Activated naive CD4-positive, alpha-beta T cell treated with anti-CD3 and anti-CD28 coated beads, Interleukin-2, amount 50 U/mL, for 72 hours (primary cell): ENCODE measurements around the gene FBXL15. TPM values are rescaled to one million over a fixed set of nuclear protein-coding genes. Genes with fewer than 3 reads are reported as not detected.
A peak's percentile ranks its signal among the peaks of the same experiment; 100 is the strongest.

ENCODE experiments used
- ATAC-seq, 2 donors: fragments of 150-1000 bp; cut with Tn5 transposase; 2 replicates each; pipeline ENCODE4 v1.10.0; 2021; ENCODE audit warnings: mild to moderate bottlenecking in 2 of 2, moderate library complexity in 2 of 2
- DNase-seq, 2 donors: peaks; one replicate each; pipeline ENCODE4 v3.0.0; 2021 to 2022; ENCODE audit warnings: low spot score in 2 of 2
- H3K27ac Mint-ChIP-seq, 2 donors: one replicate each; pipeline ENCODE4 v1.8.0; 2022; ENCODE audit warnings: mild to moderate bottlenecking in 2 of 2, mixed read lengths in 2 of 2
- H3K36me3 Mint-ChIP-seq, 2 donors: one replicate each; pipeline ENCODE4 v1.8.0; 2022; ENCODE audit warnings: mixed read lengths in 2 of 2
- H3K9me3 Mint-ChIP-seq, 2 donors: one replicate each; pipeline ENCODE4 v1.8.0; 2022; ENCODE audit warnings: mixed read lengths in 2 of 2
- total RNA-seq, 2 donors: library from RNA; stranded (reverse); gene quantifications; one replicate each; pipeline ENCODE4 v1.2.3, GENCODE V29; 2022

Gene FBXL15
- total RNA-seq, 2 donors from 2014 or later: 12.9 to 27.4 TPM

GRCh38 chr10:102395400-102396316, 25.0 kb upstream of the FBXL15 start, which contains the start of gene NFKB2:
Gene NFKB2 (plus strand): TSS chr10:102395705. CDS start chr10:102395960, 255 bp downstream.
- no peaks in the 10 kb centered on the region for H3K9me3 Mint-ChIP-seq
- H3K27ac Mint-ChIP-seq: peak within 1 kb of the TSS; percentile 97
- peaks cover 35 to 42% of the 10 kb centered on the region in 2 donors for H3K36me3 Mint-ChIP-seq
- DNase-seq (peak; percentile 90 to 94), ATAC-seq (peak; percentile 38 to 42)

DNA sequence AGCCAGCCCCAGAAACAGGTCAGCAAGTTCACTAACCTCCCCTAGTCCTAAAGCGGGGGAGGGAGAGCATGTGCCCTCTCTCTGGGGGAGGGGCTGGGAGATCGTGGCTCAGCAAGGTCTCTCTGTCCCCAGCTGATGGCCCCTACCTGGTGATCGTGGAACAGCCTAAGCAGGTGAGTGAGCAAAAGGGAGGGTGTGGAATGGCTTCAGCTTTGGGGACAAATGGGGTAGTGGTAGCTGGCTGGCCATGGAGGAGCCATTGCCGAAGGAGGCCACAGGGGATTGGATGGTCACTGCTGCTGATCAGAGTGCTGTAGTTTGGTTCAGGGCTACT, 24.4 kb upstream of the FBXL15 start:
- ATAC-seq (no peak), DNase-seq (no peak)
- Mint-ChIP-seq H3K27ac (peak overlapping the region; percentile 81 to 97), H3K9me3 (no peaks in the 10 kb centered on the region), H3K36me3 (peaks cover 35 to 42% of the 10 kb centered on the region in 2 donors)

GRCh38 chr10:102396730-102397151, 23.9 kb upstream of the FBXL15 start:
- ATAC-seq (no peak), DNase-seq (no peak)
- peak overlapping the region; percentile 29 to 97 for H3K27ac Mint-ChIP-seq
- peaks cover 35 to 42% of the 10 kb centered on the region in 2 donors for H3K36me3 Mint-ChIP-seq
- no peaks in the 10 kb centered on the region for H3K9me3 Mint-ChIP-seq

DNA sequence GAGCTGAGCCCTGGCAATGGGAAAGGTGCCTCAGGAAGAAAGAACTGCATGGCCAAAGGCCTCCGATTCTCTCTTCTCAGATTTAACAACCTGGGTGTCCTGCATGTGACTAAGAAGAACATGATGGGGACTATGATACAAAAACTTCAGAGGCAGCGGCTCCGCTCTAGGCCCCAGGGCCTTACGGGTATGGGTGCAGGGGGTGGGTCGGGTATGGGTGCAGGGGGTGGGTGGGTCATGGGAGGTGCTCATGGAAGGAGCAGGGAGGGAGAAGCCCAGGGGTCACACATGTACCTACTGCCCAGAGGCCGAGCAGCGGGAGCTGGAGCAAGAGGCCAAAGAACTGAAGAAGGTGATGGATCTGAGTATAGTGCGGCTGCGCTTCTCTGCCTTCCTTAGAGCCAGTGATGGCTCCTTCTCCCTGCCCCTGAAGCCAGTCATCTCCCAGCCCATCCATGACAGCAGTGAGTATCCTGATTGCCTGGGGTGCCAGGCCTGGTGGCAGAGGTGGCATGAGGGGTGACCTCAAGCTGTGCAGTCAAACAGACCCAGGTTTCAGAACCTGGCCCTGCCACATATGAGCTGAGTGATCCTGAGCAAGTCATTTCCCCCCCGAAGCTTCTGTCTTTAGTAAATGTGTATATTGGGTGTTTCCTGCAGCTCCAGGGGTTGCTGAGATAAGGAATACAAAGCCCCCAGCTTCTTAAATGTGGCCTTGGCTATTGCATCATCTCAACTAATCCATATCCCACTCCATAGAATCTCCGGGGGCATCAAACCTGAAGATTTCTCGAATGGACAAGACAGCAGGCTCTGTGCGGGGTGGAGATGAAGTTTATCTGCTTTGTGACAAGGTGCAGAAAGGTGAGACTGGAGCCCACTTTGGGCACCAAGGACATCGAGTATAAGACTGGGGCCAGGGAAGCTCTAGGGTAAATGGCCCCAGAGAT, 23.1 kb upstream of the FBXL15 start:
- Mint-ChIP-seq H3K27ac (peak overlapping the region; percentile 86 to 97), H3K9me3 (no peaks in the 10 kb centered on the region), H3K36me3 (peaks cover 35 to 42% of the 10 kb centered on the region in 2 donors)
- no peak for DNase-seq
- no peak for ATAC-seq

- DNase-seq: no peak
- no peak for ATAC-seq
- Mint-ChIP-seq H3K36me3 (peaks cover 35 to 42% of the 10 kb centered on the region in 2 donors), H3K27ac (peak overlapping the region; percentile 86 to 97), H3K9me3 (no peaks in the 10 kb centered on the region)
These were observed 22.2 kb upstream of the FBXL15 start for GRCh38 chr10:102398172-102399020.

GRCh38 chr10:102399217-102400021, 21.2 kb upstream of the FBXL15 start:
- Mint-ChIP-seq H3K9me3 (no peaks in the 10 kb centered on the region), H3K36me3 (peaks cover 33 to 42% of the 10 kb centered on the region in 2 donors), H3K27ac (peak overlapping the region; percentile 72 to 81)
- DNase-seq (peak; percentile 89 to 92), ATAC-seq (peak; percentile 52 to 65)

GRCh38 chr10:102400076-102400475, 20.6 kb upstream of the FBXL15 start:
- Mint-ChIP-seq H3K36me3 (peaks cover 29 to 37% of the 10 kb centered on the region in 2 donors), H3K9me3 (no peaks in the 10 kb centered on the region)
- ATAC-seq: no peak

GRCh38 chr10:102400598-102401341, 19.9 kb upstream of the FBXL15 start:
- Mint-ChIP-seq H3K36me3 (peaks cover 29 to 34% of the 10 kb centered on the region in 2 donors), H3K9me3 (no peaks in the 10 kb centered on the region), H3K27ac (peak overlapping the region in 1 of 2 donors; percentile 53)
- DNase-seq (no peak), ATAC-seq (no peak)

More at GRCh38 chr10:102400076-102400475, 20.6 kb upstream of the FBXL15 start:
- peak overlapping the region; percentile 72 to 81 for H3K27ac Mint-ChIP-seq
- DNase-seq: peak in 1 of 2 donors; percentile 59

DNA sequence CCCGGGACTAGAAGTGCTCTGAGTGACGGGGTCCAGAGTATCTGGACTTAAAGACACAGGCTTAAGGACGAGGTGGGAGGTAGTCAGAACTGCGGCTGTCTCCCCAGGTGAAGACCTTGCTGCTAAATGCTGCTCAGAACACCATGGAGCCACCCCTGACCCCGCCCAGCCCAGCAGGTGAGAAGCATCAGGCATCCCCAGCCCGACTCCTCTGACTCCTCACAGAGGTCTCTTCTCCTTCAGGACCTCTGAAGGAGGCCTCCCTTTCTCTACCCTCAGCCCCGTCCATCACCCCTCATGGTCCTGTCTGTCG, 19.3 kb upstream of the FBXL15 start:
- Mint-ChIP-seq H3K36me3 (peaks cover 25 to 28% of the 10 kb centered on the region in 2 donors), H3K27ac (peak overlapping the region in 1 of 2 donors; percentile 53), H3K9me3 (no peaks in the 10 kb centered on the region)
- ATAC-seq (no peak), DNase-seq (no peak)

- no peak for DNase-seq
- Mint-ChIP-seq H3K9me3 (no peaks in the 10 kb centered on the region), H3K27ac (peak overlapping the region in 1 of 2 donors; percentile 53), H3K36me3 (peaks cover 18 to 22% of the 10 kb centered on the region in 2 donors)
- no peak for ATAC-seq
These were observed 18.7 kb upstream of the FBXL15 start for GRCh38 chr10:102401735-102402511.

GRCh38 chr10:102402512-102402896, 18.1 kb upstream of the FBXL15 start:
- DNase-seq: no peak
- ATAC-seq: no peak
- no peaks in the 10 kb centered on the region for H3K9me3 Mint-ChIP-seq
- peak overlapping the region in 1 of 2 donors; percentile 53 for H3K27ac Mint-ChIP-seq
- H3K36me3 Mint-ChIP-seq: peaks cover 13 to 20% of the 10 kb centered on the region in 2 donors

GRCh38 chr10:102403115-102403514, 17.5 kb upstream of the FBXL15 start:
- H3K9me3 Mint-ChIP-seq: no peaks in the 10 kb centered on the region

DNA sequence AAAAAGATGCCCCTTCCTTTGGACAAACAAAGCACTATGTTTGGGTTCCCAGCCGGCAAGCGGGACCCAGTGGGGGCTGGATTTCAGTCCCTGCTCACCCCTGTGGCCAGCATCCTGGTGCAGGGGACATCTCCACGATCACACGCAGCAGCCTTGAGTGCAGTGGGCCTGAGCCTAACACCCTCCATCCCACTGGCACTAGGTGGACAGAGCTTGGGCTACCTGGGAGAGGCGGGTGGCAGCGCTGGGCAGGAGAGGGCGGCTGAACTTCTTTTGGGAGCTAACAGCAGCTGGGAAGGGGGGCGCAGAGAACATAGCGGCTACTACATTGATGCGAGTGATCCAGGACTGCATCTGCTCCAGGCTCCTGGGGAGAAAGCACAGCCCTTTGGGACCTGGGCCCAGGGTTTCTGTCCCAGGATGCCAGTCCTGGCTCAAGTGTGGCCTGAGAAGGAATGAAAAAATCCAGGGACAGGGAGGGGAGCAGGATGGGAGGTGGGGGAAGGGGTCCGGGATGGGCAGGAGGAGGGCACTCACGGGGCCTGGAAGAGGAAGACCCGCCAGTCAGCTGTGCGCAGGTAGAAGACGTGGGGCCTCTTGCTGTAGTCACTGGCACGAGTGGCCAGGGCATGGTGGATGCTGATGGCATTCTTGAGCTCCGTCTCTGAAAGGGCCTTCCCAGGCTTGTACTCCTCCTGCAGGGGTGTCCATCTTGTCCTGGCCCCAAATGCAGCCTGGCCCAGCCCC, 16.1 kb upstream of the FBXL15 start:
- Mint-ChIP-seq H3K36me3 (peaks cover 0 to 7% of the 10 kb centered on the region in 2 donors), H3K27ac (peak overlapping the region in 1 of 2 donors; percentile 50), H3K9me3 (no peaks in the 10 kb centered on the region)
- ATAC-seq (no peak), DNase-seq (no peak)

More at GRCh38 chr10:102403115-102403514, 17.5 kb upstream of the FBXL15 start:
- Mint-ChIP-seq H3K36me3 (peaks cover 7 to 14% of the 10 kb centered on the region in 2 donors), H3K27ac (no peak overlapping the region)
- no peak for ATAC-seq
- peak in 1 of 2 donors; percentile 56 for DNase-seq
